IPS DF 6.9 (cell line): Measurements from ENCODE around the gene MMP3.

Source experiments
- DNase-seq: peaks from one replicate; pipeline ENCODE4 v3.0.0-alpha.2; 2013; ENCODE audit warnings: low read depth, low spot score
- H3K27ac ChIP-seq: one replicate; pipeline ENCODE4 v1.5.1; 2013; ENCODE audit warnings: low read length, control low read depth
- H3K27me3 ChIP-seq: 2 replicates; pipeline ENCODE4 v1.6.1; 2013; ENCODE audit warnings: mild to moderate bottlenecking, low read length; ENCODE audit not compliant: control insufficient read depth, insufficient read depth
- H3K36me3 ChIP-seq: 2 replicates; pipeline ENCODE4 v1.6.1; 2013; ENCODE audit warnings: low read length; ENCODE audit not compliant: control insufficient read depth, insufficient read depth
- H3K4me1 ChIP-seq: 2 replicates; pipeline ENCODE4 v1.6.1; 2013; ENCODE audit warnings: low read length; ENCODE audit not compliant: control insufficient read depth, insufficient read depth
- H3K4me3 ChIP-seq: 2 replicates; pipeline ENCODE4 v1.5.1; 2013; ENCODE audit warnings: mild to moderate bottlenecking, low read length
- H3K9me3 ChIP-seq: 2 replicates; pipeline ENCODE4 v1.6.1; 2013; ENCODE audit warnings: low read length, inconsistent platforms; ENCODE audit not compliant: control insufficient read depth, insufficient read depth
- WGBS: extraction: QIAGEN DNeasy Blood & Tissue Kit; methylation state at CpG from one replicate; pipeline ENCODE4 v1.1.7; 2013; ENCODE audit warnings: mixed read lengths, missing lambda C conversion rate; ENCODE audit not compliant: insufficient read length, insufficient coverage; 5-methylcytosine and 5-hydroxymethylcytosine counted together

MMP3 gene

GRCh38 chr11:102810950-102811660 is 32.3 kb downstream of the MMP3 start:
- Histone ChIP-seq H3K9me3 (no peaks in the 10 kb centered on the region), H3K4me3 (no peak overlapping the region), H3K4me1 (no peaks in the 10 kb centered on the region; the same call in 1 of the 2 replicates), H3K27ac (no peak overlapping the region), H3K36me3 (no peaks in the 10 kb centered on the region), H3K27me3 (no peaks in the 10 kb centered on the region)
- DNase-seq: peak; percentile 35
- WGBS: no CpG with 5 or more reads among the region's 3 CpGs

- Histone ChIP-seq H3K27me3 (no peaks in the 10 kb centered on the region), H3K27ac (no peak overlapping the region), H3K9me3 (no peaks in the 10 kb centered on the region), H3K4me3 (no peak overlapping the region), H3K4me1 (no peaks in the 10 kb centered on the region; the same call in 1 of the 2 replicates), H3K36me3 (no peaks in the 10 kb centered on the region)
- no CpG with 5 or more reads among the region's 2 CpGs for WGBS
- no peak for DNase-seq
Measured at GRCh38 chr11:102809971-102810370, 33.4 kb downstream of the MMP3 start.

- WGBS: no CpG with 5 or more reads among the region's 19 CpGs
- Histone ChIP-seq H3K9me3 (no peaks in the 10 kb centered on the region), H3K27ac (no peak overlapping the region), H3K4me3 (no peak overlapping the region), H3K27me3 (no peaks in the 10 kb centered on the region), H3K4me1 (no peaks in the 10 kb centered on the region; the same call in 1 of the 2 replicates), H3K36me3 (no peaks in the 10 kb centered on the region)
- DNase-seq: peak; percentile 58
Measured at GRCh38 chr11:102807921-102808320, 35.5 kb downstream of the MMP3 start.

- H3K27me3 ChIP-seq: no peaks in the 10 kb centered on the region
- H3K4me1 ChIP-seq: no peaks in the 10 kb centered on the region; the same call in 1 of the 2 replicates
- no peak overlapping the region for H3K27ac ChIP-seq
- H3K4me3 ChIP-seq: no peak overlapping the region
- H3K9me3 ChIP-seq: no peaks in the 10 kb centered on the region
- H3K36me3 ChIP-seq: no peaks in the 10 kb centered on the region
- no CpG with 5 or more reads among the region's 3 CpGs for WGBS
- no peak for DNase-seq
Measured at GRCh38 chr11:102806296-102806695, 37.1 kb downstream of the MMP3 start.

- H3K27me3 ChIP-seq: no peaks in the 10 kb centered on the region
- H3K27ac ChIP-seq: no peak overlapping the region
- no peaks in the 10 kb centered on the region for H3K36me3 ChIP-seq
- no peak for DNase-seq
- no peak overlapping the region for H3K4me3 ChIP-seq
- H3K4me1 ChIP-seq: no peaks in the 10 kb centered on the region; the same call in 1 of the 2 replicates
- H3K9me3 ChIP-seq: no peaks in the 10 kb centered on the region
- no CpG with 5 or more reads among the region's 2 CpGs for WGBS
Measured at GRCh38 chr11:102802341-102802740, 41.1 kb downstream of the MMP3 start.

GRCh38 chr11:102800767-102801166 is 42.6 kb downstream of the MMP3 start:
- Histone ChIP-seq H3K27ac (no peak overlapping the region), H3K36me3 (no peaks in the 10 kb centered on the region), H3K4me3 (no peak overlapping the region), H3K4me1 (no peaks in the 10 kb centered on the region), H3K9me3 (no peaks in the 10 kb centered on the region), H3K27me3 (no peaks in the 10 kb centered on the region)
- DNase-seq: no peak
- no CpG with 5 or more reads among the region's 4 CpGs for WGBS

GRCh38 chr11:102799681-102800340 is 43.6 kb downstream of the MMP3 start:
- H3K4me1 ChIP-seq: no peaks in the 10 kb centered on the region
- no peaks in the 10 kb centered on the region for H3K9me3 ChIP-seq
- no peaks in the 10 kb centered on the region for H3K27me3 ChIP-seq
- no peaks in the 10 kb centered on the region for H3K36me3 ChIP-seq
- H3K4me3 ChIP-seq: no peak overlapping the region
- no CpG with 5 or more reads among the region's 6 CpGs for WGBS
- no peak overlapping the region for H3K27ac ChIP-seq
- no peak for DNase-seq

- H3K4me3 ChIP-seq: no peak within 1 kb of the TSS
- no peak within 1 kb of the TSS for H3K27ac ChIP-seq
- no peaks in the 10 kb centered on the region for H3K4me1 ChIP-seq
- no peaks in the 10 kb centered on the region for H3K36me3 ChIP-seq
- WGBS: no CpG with 5 or more reads among the region's 7 CpGs
- DNase-seq: no peak
- no peaks in the 10 kb centered on the region for H3K9me3 ChIP-seq
- H3K27me3 ChIP-seq: no peaks in the 10 kb centered on the region
Measured at GRCh38 chr11:102798012-102798746, 45.2 kb downstream of the MMP3 start, which contains the start of gene MMP1. MMP1 (minus strand) TSS chr11:102798160; CDS start chr11:102798092, 68 bp downstream.

GRCh38 chr11:102794382-102794781 is 49.0 kb downstream of the MMP3 start:
- peak; percentile 66 for DNase-seq
- no peaks in the 10 kb centered on the region for H3K27me3 ChIP-seq
- no peaks in the 10 kb centered on the region for H3K36me3 ChIP-seq
- no peaks in the 10 kb centered on the region for H3K4me1 ChIP-seq
- no peaks in the 10 kb centered on the region for H3K9me3 ChIP-seq
- H3K27ac ChIP-seq: no peak overlapping the region
- H3K4me3 ChIP-seq: no peak overlapping the region

- DNase-seq: no peak
- no peaks in the 10 kb centered on the region for H3K4me1 ChIP-seq
- no peak overlapping the region for H3K27ac ChIP-seq
- H3K9me3 ChIP-seq: no peaks in the 10 kb centered on the region
- no peak overlapping the region for H3K4me3 ChIP-seq
- H3K36me3 ChIP-seq: no peaks in the 10 kb centered on the region
- no CpG with 5 or more reads among the region's 6 CpGs for WGBS
- H3K27me3 ChIP-seq: no peaks in the 10 kb centered on the region
Measured at GRCh38 chr11:102793677-102794290, 49.6 kb downstream of the MMP3 start.
